Fibroblast of lung (primary cell): ENCODE data around the gene GPC5.
"Not testable (repeated sequence)": the region's sequence is repeated elsewhere in the genome, so short reads cannot be mapped to it uniquely, and the experiment has no call there.

Experiments used
- EZH2 ChIP-seq: IDR thresholded peaks from 2 replicates; pipeline ENCODE4 v1.5.1; 2012; ENCODE audit warnings: low read length, control low read depth, mild to moderate bottlenecking; ENCODE audit errors: missing control alignments
- TF ChIP-seq, protein P1 (sequence below), 2 donors: IDR thresholded peaks in 1 of 2; conservative IDR thresholded peaks in 1 of 2; 1 replicate in 1 of 2; 2 replicates in 1 of 2; pipeline ENCODE4 v1.5.1; 2011 to 2012; ENCODE audit warnings: low read length in 2 of 2, control low read depth in 1 of 2, inconsistent platforms in 1 of 2, low read depth in 1 of 2, mild to moderate bottlenecking in 1 of 2

- TF ChIP-seq, protein P1, sequence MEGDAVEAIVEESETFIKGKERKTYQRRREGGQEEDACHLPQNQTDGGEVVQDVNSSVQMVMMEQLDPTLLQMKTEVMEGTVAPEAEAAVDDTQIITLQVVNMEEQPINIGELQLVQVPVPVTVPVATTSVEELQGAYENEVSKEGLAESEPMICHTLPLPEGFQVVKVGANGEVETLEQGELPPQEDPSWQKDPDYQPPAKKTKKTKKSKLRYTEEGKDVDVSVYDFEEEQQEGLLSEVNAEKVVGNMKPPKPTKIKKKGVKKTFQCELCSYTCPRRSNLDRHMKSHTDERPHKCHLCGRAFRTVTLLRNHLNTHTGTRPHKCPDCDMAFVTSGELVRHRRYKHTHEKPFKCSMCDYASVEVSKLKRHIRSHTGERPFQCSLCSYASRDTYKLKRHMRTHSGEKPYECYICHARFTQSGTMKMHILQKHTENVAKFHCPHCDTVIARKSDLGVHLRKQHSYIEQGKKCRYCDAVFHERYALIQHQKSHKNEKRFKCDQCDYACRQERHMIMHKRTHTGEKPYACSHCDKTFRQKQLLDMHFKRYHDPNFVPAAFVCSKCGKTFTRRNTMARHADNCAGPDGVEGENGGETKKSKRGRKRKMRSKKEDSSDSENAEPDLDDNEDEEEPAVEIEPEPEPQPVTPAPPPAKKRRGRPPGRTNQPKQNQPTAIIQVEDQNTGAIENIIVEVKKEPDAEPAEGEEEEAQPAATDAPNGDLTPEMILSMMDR (conservative IDR thresholded peaks at IDR 0.05 in 1 of 2, IDR thresholded peaks at IDR 0.05 in 1 of 2; ENCODE audit: low read depth in 1 of 2, low read length in 2 of 2): not testable (repeated sequence)
- TF ChIP-seq EZH2: not testable (repeated sequence)
Measured at GRCh38 chr13:92539148-92539547, 1140.7 kb downstream of the GPC5 start.
